Nephron (organoid): ENCODE results near the gene IL1RN.

Source experiments
- H3K27ac Mint-ChIP-seq, 3 experiments: 2 replicates each; pipeline ENCODE4 v1.8.0; 2020; ENCODE audit warnings: mixed read lengths in 3 of 3, mild to moderate bottlenecking in 2 of 3, moderate library complexity in 1 of 3
- H3K27me3 Mint-ChIP-seq: 2 replicates; pipeline ENCODE4 v1.8.0; 2021; ENCODE audit warnings: low read depth, mild to moderate bottlenecking, moderate library complexity, mixed read lengths
- H3K36me3 Mint-ChIP-seq: 2 replicates; pipeline ENCODE4 v1.8.0; 2020; ENCODE audit warnings: low read depth, mixed read lengths
- H3K4me1 Mint-ChIP-seq: 2 replicates; pipeline ENCODE4 v1.8.0; 2020; ENCODE audit warnings: mixed read lengths
- H3K4me3 Mint-ChIP-seq, 3 experiments: 2 replicates each; pipeline ENCODE4 v1.8.0; 2020; ENCODE audit warnings: mild to moderate bottlenecking in 3 of 3, mixed read lengths in 3 of 3, moderate library complexity in 2 of 3
- H3K9me3 Mint-ChIP-seq: 2 replicates; pipeline ENCODE4 v1.8.0; 2020; ENCODE audit warnings: mixed read lengths
- TF ChIP-seq, protein P1 (sequence below), 3 experiments: fragments of 200-600 bp; sonication (generic); IDR thresholded peaks; one replicate each; pipeline ENCODE4 v1.5.0; 2021; ENCODE audit warnings: antibody characterized with exemption in 3 of 3; ENCODE audit not compliant: unreplicated experiment in 3 of 3

IL1RN gene

DNA sequence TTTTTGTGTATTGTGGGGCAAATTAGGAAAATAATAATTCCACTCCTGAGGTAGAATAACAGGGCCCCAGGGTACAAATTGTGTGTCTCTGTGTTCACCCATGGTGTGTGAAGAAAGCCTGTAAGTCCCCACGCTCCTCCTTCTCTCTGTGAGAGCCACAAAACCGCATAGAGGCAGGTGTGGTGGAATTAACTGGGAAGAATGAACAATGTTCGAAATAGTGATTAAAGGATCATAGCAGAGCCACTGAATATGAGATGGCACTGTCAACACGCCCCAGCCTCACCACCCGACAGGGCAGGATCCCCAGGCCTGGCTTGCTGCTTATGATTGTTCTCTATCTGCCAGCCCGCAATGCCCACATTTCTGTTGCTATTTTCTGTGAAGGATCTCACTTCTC is 14.1 kb downstream of the IL1RN start:
- Mint-ChIP-seq H3K36me3 (no peaks in the 10 kb centered on the region), H3K27me3 (peaks cover 7% of the 10 kb centered on the region), H3K9me3 (peaks cover 18% of the 10 kb centered on the region), H3K4me1 (no peaks in the 10 kb centered on the region), H3K4me3 (no peak overlapping the region), H3K27ac (no peak overlapping the region)
- TF ChIP-seq, protein P1, sequence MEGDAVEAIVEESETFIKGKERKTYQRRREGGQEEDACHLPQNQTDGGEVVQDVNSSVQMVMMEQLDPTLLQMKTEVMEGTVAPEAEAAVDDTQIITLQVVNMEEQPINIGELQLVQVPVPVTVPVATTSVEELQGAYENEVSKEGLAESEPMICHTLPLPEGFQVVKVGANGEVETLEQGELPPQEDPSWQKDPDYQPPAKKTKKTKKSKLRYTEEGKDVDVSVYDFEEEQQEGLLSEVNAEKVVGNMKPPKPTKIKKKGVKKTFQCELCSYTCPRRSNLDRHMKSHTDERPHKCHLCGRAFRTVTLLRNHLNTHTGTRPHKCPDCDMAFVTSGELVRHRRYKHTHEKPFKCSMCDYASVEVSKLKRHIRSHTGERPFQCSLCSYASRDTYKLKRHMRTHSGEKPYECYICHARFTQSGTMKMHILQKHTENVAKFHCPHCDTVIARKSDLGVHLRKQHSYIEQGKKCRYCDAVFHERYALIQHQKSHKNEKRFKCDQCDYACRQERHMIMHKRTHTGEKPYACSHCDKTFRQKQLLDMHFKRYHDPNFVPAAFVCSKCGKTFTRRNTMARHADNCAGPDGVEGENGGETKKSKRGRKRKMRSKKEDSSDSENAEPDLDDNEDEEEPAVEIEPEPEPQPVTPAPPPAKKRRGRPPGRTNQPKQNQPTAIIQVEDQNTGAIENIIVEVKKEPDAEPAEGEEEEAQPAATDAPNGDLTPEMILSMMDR (IDR thresholded peaks at IDR 0.05; ENCODE audit: unreplicated experiment in 3 of 3) = no peak

DNA sequence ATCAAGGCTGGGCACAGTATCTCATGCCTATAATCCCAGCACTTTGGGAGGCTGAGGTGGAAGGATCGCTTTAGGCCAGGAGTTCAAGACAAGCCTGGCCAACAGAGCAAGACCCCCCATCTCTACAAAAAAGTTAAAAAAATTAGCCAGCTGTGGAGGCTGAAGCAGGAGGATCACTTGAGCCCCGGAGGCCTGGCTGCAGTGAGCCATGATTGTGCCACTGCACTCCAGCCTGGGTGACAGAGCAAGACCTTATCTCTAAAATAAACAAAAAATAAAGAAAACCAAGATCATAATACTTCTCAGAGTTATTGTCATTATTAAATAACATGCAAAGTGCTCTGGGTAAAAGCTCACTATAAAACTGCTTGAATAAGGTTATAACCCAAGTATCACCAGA is 14.9 kb downstream of the IL1RN start:
- Mint-ChIP-seq H3K27ac (no peak overlapping the region), H3K27me3 (peaks cover 4% of the 10 kb centered on the region), H3K36me3 (no peaks in the 10 kb centered on the region), H3K4me1 (no peaks in the 10 kb centered on the region), H3K4me3 (no peak overlapping the region), H3K9me3 (peaks cover 18% of the 10 kb centered on the region)
- TF ChIP-seq, protein P1 (IDR thresholded peaks at IDR 0.05; ENCODE audit: unreplicated experiment in 3 of 3) = no peak

- TF ChIP-seq, protein P1 (IDR thresholded peaks at IDR 0.05; ENCODE audit: unreplicated experiment in 3 of 3) = no peak
Measured at GRCh38 chr2:113144259-113144658, 16.9 kb downstream of the IL1RN start.

GRCh38 chr2:113148606-113149552 is 21.5 kb downstream of the IL1RN start:
- Mint-ChIP-seq H3K4me3 (no peak overlapping the region), H3K4me1 (no peaks in the 10 kb centered on the region), H3K27ac (no peak overlapping the region), H3K9me3 (peaks cover 18% of the 10 kb centered on the region), H3K36me3 (no peaks in the 10 kb centered on the region), H3K27me3 (peaks cover 4% of the 10 kb centered on the region)
- TF ChIP-seq, protein P1 (IDR thresholded peaks at IDR 0.05; ENCODE audit: unreplicated experiment in 3 of 3) = no peak

More at GRCh38 chr2:113144259-113144658, 16.9 kb downstream of the IL1RN start:
- peaks cover 4% of the 10 kb centered on the region for H3K27me3 Mint-ChIP-seq
- peaks cover 18% of the 10 kb centered on the region for H3K9me3 Mint-ChIP-seq
- no peaks in the 10 kb centered on the region for H3K36me3 Mint-ChIP-seq
- no peak overlapping the region for H3K27ac Mint-ChIP-seq
- no peak overlapping the region for H3K4me3 Mint-ChIP-seq
- H3K4me1 Mint-ChIP-seq = no peaks in the 10 kb centered on the region

DNA sequence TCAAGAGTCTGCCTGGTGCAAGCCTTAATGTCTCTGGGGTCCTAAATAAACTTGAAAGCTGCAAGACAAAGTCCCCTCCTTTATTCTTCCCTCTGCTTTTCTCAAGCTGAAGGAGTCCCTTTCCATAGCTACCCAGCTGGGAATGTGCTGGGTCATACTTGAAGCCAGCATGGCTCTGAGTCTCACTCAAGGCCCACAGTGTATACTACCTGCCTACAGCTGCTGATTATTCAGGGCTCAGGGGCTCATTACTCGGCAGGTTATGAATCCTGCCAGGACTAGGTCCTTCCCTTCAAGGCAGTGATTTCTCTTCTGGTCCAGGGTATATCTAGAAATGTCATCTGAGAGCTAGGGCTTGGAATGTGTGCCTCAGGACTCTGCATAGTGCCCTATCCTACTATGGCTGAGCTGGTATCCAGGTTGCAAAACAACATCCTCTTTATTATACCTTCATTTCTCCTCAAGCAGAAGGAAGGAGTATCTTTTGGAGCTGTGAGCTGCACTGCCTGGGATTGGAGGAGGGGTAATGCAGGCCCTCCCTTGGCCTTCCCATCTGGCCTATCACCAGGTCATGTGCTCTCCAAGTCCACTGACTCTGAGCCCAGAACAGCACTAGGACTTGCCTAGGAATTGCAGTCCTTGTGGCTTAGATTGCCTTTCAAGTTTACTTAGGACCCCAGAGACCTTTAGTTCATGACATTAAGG is 22.3 kb downstream of the IL1RN start:
- Mint-ChIP-seq H3K27ac (no peak overlapping the region), H3K27me3 (peaks cover 3% of the 10 kb centered on the region), H3K36me3 (no peaks in the 10 kb centered on the region), H3K4me1 (no peaks in the 10 kb centered on the region), H3K9me3 (peaks cover 11% of the 10 kb centered on the region), H3K4me3 (no peak overlapping the region)
- TF ChIP-seq, protein P1 (IDR thresholded peaks at IDR 0.05; ENCODE audit: unreplicated experiment in 3 of 3) = no peak
